ENCODE data around the gene NAALADL2. TPM values are rescaled to one million over a fixed set of nuclear protein-coding genes. Genes with fewer than 3 reads are reported as not detected.

The NAALADL2 gene
- polyA plus RNA-seq, 2 of the 4 experiments (the other 2 are of a cell fraction): 0.09 to 0.28 TPM

DNA sequence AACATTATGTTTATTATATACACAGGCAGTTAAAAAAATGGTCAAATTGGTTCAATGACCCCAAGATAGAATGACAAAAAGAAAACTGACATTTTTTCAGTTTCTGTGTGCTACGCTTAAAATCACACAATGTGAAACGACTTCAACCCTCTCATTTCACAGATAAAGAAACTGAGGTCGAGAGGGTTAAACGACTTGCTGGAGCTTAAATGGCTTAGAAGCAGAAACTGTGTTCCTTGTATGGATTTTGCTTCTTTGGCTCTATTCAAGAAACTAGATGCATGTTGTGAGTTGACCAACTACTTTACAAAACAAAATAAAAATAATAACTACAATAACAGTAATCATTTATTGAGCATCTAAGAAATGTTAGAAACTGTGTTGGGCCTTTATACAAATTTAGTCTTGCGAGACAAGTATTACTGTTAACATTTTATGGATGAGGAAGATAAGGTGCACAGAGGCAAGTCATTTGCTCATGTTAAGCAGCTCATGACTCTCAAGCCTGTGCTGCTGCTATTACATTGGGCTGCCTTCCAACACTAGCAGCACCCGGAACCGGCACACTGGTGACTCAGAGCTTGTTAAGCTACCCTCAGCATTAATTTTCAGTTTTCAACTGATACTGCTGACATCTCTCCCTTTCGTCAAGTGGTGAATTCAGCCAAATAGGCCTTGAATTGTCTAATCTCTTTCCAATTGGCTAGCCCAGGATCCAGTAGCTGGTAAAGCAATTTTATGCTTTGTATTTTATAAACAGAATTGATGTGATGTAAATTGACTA lies 487.6 kb downstream of the NAALADL2 start:
- FAIRE-seq (no peak), DNase-seq (ENCODE audit: low read depth in 1 of 2, low spot score in 1 of 2) (no peak), ATAC-seq (no peak)
- Histone ChIP-seq H3K27ac (no peak overlapping the region), H3K4me2 (no peak overlapping the region), H3K9me3 (no peaks in the 10 kb centered on the region), H3K4me3 (no peak overlapping the region), H3K4me1 (no peaks in the 10 kb centered on the region)
- no peak for TF ChIP-seq RNF2 (IDR thresholded peaks at IDR 0.05; ENCODE audit: borderline replicate concordance, low read depth)
- no peak for TF ChIP-seq RARB (CRISPR knock-in tag; IDR thresholded peaks at IDR 0.05)
- TF ChIP-seq, protein P1, sequence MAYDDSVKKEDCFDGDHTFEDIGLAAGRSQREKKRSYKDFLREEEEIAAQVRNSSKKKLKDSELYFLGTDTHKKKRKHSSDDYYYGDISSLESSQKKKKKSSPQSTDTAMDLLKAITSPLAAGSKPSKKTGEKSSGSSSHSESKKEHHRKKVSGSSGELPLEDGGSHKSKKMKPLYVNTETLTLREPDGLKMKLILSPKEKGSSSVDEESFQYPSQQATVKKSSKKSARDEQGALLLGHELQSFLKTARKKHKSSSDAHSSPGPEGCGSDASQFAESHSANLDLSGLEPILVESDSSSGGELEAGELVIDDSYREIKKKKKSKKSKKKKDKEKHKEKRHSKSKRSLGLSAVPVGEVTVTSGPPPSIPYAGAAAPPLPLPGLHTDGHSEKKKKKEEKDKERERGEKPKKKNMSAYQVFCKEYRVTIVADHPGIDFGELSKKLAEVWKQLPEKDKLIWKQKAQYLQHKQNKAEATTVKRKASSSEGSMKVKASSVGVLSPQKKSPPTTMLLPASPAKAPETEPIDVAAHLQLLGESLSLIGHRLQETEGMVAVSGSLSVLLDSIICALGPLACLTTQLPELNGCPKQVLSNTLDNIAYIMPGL (CRISPR knock-in tag; IDR thresholded peaks at IDR 0.05; ENCODE audit: borderline replicate concordance): no peak
- TF ChIP-seq, protein P2, sequence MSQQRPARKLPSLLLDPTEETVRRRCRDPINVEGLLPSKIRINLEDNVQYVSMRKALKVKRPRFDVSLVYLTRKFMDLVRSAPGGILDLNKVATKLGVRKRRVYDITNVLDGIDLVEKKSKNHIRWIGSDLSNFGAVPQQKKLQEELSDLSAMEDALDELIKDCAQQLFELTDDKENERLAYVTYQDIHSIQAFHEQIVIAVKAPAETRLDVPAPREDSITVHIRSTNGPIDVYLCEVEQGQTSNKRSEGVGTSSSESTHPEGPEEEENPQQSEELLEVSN (IDR thresholded peaks at IDR 0.05; ENCODE audit: borderline replicate concordance, low read depth): no peak
- no peak for TF ChIP-seq ZFP36 (IDR thresholded peaks at IDR 0.05; ENCODE audit: borderline replicate concordance, partially characterized antibody)
- no peak for TF ChIP-seq ZC3H11A (IDR thresholded peaks at IDR 0.05)
- ChIA-PET POLR2A (no interaction called here), CTCF (no interaction called here)
- WGBS (ENCODE audit: missing lambda C conversion rate): 43% methylated on average over 8 of the region's 8 CpGs

DNA sequence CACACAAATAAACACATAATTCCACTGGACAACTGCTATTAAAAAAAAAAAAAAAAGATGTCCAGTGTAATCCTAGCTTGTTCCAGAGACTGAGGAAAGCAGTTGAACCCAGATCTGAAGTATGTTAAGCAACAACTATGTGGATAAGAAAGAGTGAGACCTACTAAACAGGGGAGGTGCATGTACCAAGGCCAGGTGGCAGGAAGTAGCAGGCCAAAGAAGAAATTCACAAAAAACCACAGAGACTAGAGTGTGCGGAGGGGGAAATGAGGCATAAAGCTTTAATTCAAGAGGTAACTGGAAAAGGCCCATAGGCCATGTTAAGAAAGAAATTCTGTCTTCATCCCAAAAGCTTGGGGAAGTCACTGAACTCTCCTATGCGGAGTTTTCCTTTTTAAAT lies 490.0 kb downstream of the NAALADL2 start:
- ATAC-seq: no peak
- Histone ChIP-seq H3K4me2 (no peak overlapping the region), H3K4me1 (no peaks in the 10 kb centered on the region), H3K9me3 (no peaks in the 10 kb centered on the region), H3K4me3 (no peak overlapping the region), H3K27ac (no peak overlapping the region)
- DNase-seq (ENCODE audit: low read depth in 1 of 2, low spot score in 1 of 2): no peak
- POLR2A ChIA-PET: no interaction called here
- FAIRE-seq: no peak
- TF ChIP-seq, protein P3, sequence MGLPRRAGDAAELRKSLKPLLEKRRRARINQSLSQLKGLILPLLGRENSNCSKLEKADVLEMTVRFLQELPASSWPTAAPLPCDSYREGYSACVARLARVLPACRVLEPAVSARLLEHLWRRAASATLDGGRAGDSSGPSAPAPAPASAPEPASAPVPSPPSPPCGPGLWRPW (IDR thresholded peaks at IDR 0.05): no peak
- no peak for TF ChIP-seq NR3C1 (IDR thresholded peaks at IDR 0.05)
- no peak for TF ChIP-seq KDM5A (IDR thresholded peaks at IDR 0.05)
- no peak for TF ChIP-seq HOXB13 (CRISPR knock-in tag; IDR thresholded peaks at IDR 0.05; ENCODE audit: low read depth)
- TF ChIP-seq HDAC2 (IDR thresholded peaks at IDR 0.05): no peak
- no peak for TF ChIP-seq GATA3 (IDR thresholded peaks at IDR 0.05; ENCODE audit: borderline replicate concordance)
- CTCF ChIA-PET: interaction anchor here (0.6 kb wide), 1 partner anchor 16 kb away, joined by 3 read pairs; no protein-coding TSS in a partner anchor
- 96% methylated on average over 2 of the region's 2 CpGs for WGBS (ENCODE audit: missing lambda C conversion rate)

DNA sequence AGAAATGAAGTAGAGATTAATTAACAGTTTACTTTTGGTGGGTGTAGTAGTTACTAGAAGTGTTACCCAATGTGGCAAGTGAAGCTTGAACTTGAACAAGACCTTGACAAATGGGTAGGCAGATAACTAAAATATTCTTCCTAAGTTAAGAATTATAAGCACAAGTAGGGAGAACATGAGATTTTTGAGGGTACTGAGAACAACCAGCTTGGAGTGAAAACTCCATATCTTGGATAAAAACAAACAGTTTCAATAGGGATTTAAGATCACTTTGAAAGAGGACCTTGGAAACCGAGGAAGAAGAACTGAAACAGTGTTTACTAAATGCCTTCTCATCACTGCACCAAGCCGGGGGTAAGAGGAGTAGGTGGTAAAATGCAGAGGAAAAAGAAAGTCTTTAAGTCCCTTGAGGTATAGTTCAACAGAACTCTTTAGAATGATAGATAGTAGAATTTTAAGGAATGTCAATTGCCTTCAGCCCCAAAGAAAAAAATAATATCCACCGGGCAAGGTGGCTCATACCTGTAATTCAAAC lies 496.7 kb downstream of the NAALADL2 start:
- no peak overlapping the region for H3K4me3 ChIP-seq
- 54% methylated on average over 3 of the region's 3 CpGs for WGBS (ENCODE audit: missing lambda C conversion rate)
- no peak overlapping the region for H3K4me2 ChIP-seq
- TF ChIP-seq BHLHE40 (IDR thresholded peaks at IDR 0.05; ENCODE audit: low read depth, low read length) (no peak), HOXA7 (CRISPR knock-in tag; IDR thresholded peaks at IDR 0.05) (no peak), PHF8 (IDR thresholded peaks at IDR 0.05; ENCODE audit: borderline replicate concordance, low read depth) (no peak), RCOR1 (IDR thresholded peaks at IDR 0.05; ENCODE audit: low read depth, low read length) (no peak), EHF (CRISPR knock-in tag; IDR thresholded peaks at IDR 0.05) (no peak), HOXB13 (CRISPR knock-in tag; IDR thresholded peaks at IDR 0.05; ENCODE audit: low read depth) (no peak), ZNF302 (CRISPR knock-in tag; IDR thresholded peaks at IDR 0.05) (no peak), CBX2 (IDR thresholded peaks at IDR 0.05; ENCODE audit: borderline replicate concordance, low read depth) (no peak), ESRRA (IDR thresholded peaks at IDR 0.05; ENCODE audit: borderline replicate concordance, low read length) (no peak), CBX8 (IDR thresholded peaks at IDR 0.05) (no peak), ZC3H11A (IDR thresholded peaks at IDR 0.05) (no peak), NFE2L2 (conservative IDR thresholded peaks at IDR 0.05; ENCODE audit: low read length) (no peak), POLR2AphosphoS2 (conservative IDR thresholded peaks at IDR 0.05; ENCODE audit: low read length) (no peak), FOXS1 (CRISPR knock-in tag; IDR thresholded peaks at IDR 0.05) (no peak), RAD21 (conservative IDR thresholded peaks at IDR 0.05 in 1 of 2, IDR thresholded peaks at IDR 0.05 in 1 of 2) (no peak)
- TF ChIP-seq, protein P4, sequence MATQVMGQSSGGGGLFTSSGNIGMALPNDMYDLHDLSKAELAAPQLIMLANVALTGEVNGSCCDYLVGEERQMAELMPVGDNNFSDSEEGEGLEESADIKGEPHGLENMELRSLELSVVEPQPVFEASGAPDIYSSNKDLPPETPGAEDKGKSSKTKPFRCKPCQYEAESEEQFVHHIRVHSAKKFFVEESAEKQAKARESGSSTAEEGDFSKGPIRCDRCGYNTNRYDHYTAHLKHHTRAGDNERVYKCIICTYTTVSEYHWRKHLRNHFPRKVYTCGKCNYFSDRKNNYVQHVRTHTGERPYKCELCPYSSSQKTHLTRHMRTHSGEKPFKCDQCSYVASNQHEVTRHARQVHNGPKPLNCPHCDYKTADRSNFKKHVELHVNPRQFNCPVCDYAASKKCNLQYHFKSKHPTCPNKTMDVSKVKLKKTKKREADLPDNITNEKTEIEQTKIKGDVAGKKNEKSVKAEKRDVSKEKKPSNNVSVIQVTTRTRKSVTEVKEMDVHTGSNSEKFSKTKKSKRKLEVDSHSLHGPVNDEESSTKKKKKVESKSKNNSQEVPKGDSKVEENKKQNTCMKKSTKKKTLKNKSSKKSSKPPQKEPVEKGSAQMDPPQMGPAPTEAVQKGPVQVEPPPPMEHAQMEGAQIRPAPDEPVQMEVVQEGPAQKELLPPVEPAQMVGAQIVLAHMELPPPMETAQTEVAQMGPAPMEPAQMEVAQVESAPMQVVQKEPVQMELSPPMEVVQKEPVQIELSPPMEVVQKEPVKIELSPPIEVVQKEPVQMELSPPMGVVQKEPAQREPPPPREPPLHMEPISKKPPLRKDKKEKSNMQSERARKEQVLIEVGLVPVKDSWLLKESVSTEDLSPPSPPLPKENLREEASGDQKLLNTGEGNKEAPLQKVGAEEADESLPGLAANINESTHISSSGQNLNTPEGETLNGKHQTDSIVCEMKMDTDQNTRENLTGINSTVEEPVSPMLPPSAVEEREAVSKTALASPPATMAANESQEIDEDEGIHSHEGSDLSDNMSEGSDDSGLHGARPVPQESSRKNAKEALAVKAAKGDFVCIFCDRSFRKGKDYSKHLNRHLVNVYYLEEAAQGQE (IDR thresholded peaks at IDR 0.05): no peak
- TF ChIP-seq, protein P5, sequence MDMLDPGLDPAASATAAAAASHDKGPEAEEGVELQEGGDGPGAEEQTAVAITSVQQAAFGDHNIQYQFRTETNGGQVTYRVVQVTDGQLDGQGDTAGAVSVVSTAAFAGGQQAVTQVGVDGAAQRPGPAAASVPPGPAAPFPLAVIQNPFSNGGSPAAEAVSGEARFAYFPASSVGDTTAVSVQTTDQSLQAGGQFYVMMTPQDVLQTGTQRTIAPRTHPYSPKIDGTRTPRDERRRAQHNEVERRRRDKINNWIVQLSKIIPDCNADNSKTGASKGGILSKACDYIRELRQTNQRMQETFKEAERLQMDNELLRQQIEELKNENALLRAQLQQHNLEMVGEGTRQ (IDR thresholded peaks at IDR 0.05): no peak
- FAIRE-seq (no peak), ATAC-seq (no peak), DNase-seq (ENCODE audit: low read depth in 1 of 2, low spot score in 1 of 2) (no peak)
- CTCF ChIA-PET: no interaction called here
- H3K27ac ChIP-seq: no peak overlapping the region
- 0 out of 3 replicates have a peak, but pooled peaks cover 6% of the 10 kb centered on the region for H3K4me1 ChIP-seq
- POLR2A ChIA-PET: no interaction called here
- H3K9me3 ChIP-seq: no peaks in the 10 kb centered on the region

Data from A549 (cell line).